Esophagus squamous epithelium (tissue), 4 donors: ENCODE data around the gene EFNB2.

ENCODE experiments used
- POLR2A ChIP-seq, 4 donors: fragments of 450-650 bp; IDR thresholded peaks; one replicate each; pipeline ENCODE4 v1.6.1; 2017; ENCODE audit warnings: antibody characterized with exemption in 4 of 4, mild to moderate bottlenecking in 4 of 4, moderate library complexity in 3 of 4
- TF ChIP-seq, protein P1 (sequence below), 6 experiments: fragments of 450-650 bp in 4 of 6; fragments of 200-600 bp in 2 of 6; sonication (generic) in 2 of 6; IDR thresholded peaks; one replicate each; pipeline ENCODE4 v1.5.1; 2016 to 2019; ENCODE audit warnings: antibody characterized with exemption in 6 of 6, mild to moderate bottlenecking in 4 of 6, moderate library complexity in 4 of 6

DNA sequence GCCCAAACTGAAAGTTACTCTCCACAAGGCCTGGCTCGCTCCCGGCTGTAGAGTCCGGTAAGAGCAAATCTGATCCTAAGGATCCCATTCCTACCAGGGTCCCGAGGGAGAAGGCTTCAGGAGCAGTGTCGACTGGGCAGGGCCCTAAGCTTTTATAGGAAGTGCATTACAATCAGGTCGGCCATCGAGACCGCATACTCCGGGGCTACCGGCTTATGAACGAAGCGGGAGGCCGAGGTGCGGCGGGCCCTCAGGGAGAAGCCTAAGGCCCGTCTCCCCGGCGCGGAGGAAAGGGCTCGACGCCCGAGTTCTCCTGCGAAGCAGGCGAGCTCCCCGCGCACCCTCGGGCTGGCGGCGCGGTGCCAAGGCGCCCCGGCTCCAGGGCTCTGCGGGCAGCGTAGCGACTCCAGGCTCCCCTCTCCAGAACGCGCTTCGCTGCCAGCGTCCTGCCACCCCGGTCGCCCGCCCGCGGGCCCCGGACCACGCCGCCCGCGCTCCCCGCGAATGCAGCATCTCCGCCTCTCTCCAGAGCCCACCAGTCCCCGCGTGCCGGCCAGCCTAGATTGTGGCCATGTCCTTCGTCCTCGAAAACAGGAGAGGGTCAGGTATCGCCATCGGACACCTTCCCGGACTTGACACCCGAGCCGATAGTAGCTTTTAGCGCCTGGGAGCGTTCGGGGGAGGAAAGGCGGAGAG lies 1.4 kb downstream of the EFNB2 start:
- no peak for TF ChIP-seq POLR2A (IDR thresholded peaks at IDR 0.05)
- TF ChIP-seq, protein P1, sequence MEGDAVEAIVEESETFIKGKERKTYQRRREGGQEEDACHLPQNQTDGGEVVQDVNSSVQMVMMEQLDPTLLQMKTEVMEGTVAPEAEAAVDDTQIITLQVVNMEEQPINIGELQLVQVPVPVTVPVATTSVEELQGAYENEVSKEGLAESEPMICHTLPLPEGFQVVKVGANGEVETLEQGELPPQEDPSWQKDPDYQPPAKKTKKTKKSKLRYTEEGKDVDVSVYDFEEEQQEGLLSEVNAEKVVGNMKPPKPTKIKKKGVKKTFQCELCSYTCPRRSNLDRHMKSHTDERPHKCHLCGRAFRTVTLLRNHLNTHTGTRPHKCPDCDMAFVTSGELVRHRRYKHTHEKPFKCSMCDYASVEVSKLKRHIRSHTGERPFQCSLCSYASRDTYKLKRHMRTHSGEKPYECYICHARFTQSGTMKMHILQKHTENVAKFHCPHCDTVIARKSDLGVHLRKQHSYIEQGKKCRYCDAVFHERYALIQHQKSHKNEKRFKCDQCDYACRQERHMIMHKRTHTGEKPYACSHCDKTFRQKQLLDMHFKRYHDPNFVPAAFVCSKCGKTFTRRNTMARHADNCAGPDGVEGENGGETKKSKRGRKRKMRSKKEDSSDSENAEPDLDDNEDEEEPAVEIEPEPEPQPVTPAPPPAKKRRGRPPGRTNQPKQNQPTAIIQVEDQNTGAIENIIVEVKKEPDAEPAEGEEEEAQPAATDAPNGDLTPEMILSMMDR (IDR thresholded peaks at IDR 0.05) = no peak
